ENCODE results near the gene PDCL2.

The PDCL2 gene

GRCh38 chr4:55545151-55545550 is 46.9 kb downstream of the PDCL2 start:
- no peak for TF ChIP-seq RARB (CRISPR knock-in tag; IDR thresholded peaks at IDR 0.05)
- no peak for ATAC-seq

GRCh38 chr4:55543858-55544257 is 48.2 kb downstream of the PDCL2 start:
- no peak for ATAC-seq
- TF ChIP-seq ARNTL (CRISPR knock-in tag; IDR thresholded peaks at IDR 0.05; ENCODE audit: borderline replicate concordance, low read depth) (no peak), TOX (CRISPR knock-in tag; IDR thresholded peaks at IDR 0.05; ENCODE audit: borderline replicate concordance) (no peak), CSDC2 (CRISPR knock-in tag; IDR thresholded peaks at IDR 0.05) (no peak), ISL1 (CRISPR knock-in tag; IDR thresholded peaks at IDR 0.05) (no peak), GLIS3 (CRISPR knock-in tag; IDR thresholded peaks at IDR 0.05) (no peak), PPARA (CRISPR knock-in tag; IDR thresholded peaks at IDR 0.05; ENCODE audit: borderline replicate concordance) (no peak), ZFP30 (CRISPR knock-in tag; IDR thresholded peaks at IDR 0.05) (no peak)

GRCh38 chr4:55540271-55540670 is 51.8 kb downstream of the PDCL2 start:
- ATAC-seq = no peak
- TF ChIP-seq ISL1 (CRISPR knock-in tag; IDR thresholded peaks at IDR 0.05) = no peak
- TF ChIP-seq PATZ1 (CRISPR knock-in tag; IDR thresholded peaks at IDR 0.05; ENCODE audit: borderline replicate concordance) = no peak
- no peak for TF ChIP-seq TSHZ2 (CRISPR knock-in tag; IDR thresholded peaks at IDR 0.05)
- no peak for TF ChIP-seq ZFP30 (CRISPR knock-in tag; IDR thresholded peaks at IDR 0.05)
- no peak for TF ChIP-seq BACH2 (CRISPR knock-in tag; IDR thresholded peaks at IDR 0.05; ENCODE audit: borderline replicate concordance)
- TF ChIP-seq ZNF8 (CRISPR knock-in tag; IDR thresholded peaks at IDR 0.05) = no peak
- no peak for TF ChIP-seq PPARA (CRISPR knock-in tag; IDR thresholded peaks at IDR 0.05; ENCODE audit: borderline replicate concordance)
- no peak for TF ChIP-seq SNAI2 (CRISPR knock-in tag; IDR thresholded peaks at IDR 0.05)
- TF ChIP-seq POU6F1 (CRISPR knock-in tag; IDR thresholded peaks at IDR 0.05; ENCODE audit: borderline replicate concordance, low read depth) = no peak
- TF ChIP-seq CREB5 (CRISPR knock-in tag; IDR thresholded peaks at IDR 0.05; ENCODE audit: low read depth) = no peak
- TF ChIP-seq OSR1 (CRISPR knock-in tag; IDR thresholded peaks at IDR 0.05) = no peak
- no peak for TF ChIP-seq RARB (CRISPR knock-in tag; IDR thresholded peaks at IDR 0.05)
- no peak for TF ChIP-seq CSDC2 (CRISPR knock-in tag; IDR thresholded peaks at IDR 0.05)
- TF ChIP-seq CSRNP3 (CRISPR knock-in tag; IDR thresholded peaks at IDR 0.05) = no peak
- TF ChIP-seq GLIS3 (CRISPR knock-in tag; IDR thresholded peaks at IDR 0.05) = no peak
- TF ChIP-seq ZNF565 (CRISPR knock-in tag; conservative IDR thresholded peaks at IDR 0.05; ENCODE audit: low read depth) = no peak
- TF ChIP-seq ZC3H10 (CRISPR knock-in tag; IDR thresholded peaks at IDR 0.05) = no peak
- TF ChIP-seq TOX (CRISPR knock-in tag; IDR thresholded peaks at IDR 0.05; ENCODE audit: borderline replicate concordance) = no peak

- ATAC-seq = peak; percentile 27; the same call in 1 of the 3 replicates
- TF ChIP-seq ZFP3 (CRISPR knock-in tag; IDR thresholded peaks at IDR 0.05) = no peak
- TF ChIP-seq ZFP30 (CRISPR knock-in tag; IDR thresholded peaks at IDR 0.05) = no peak
- TF ChIP-seq BACH2 (CRISPR knock-in tag; IDR thresholded peaks at IDR 0.05; ENCODE audit: borderline replicate concordance) = no peak
- no peak for TF ChIP-seq ZC3H10 (CRISPR knock-in tag; IDR thresholded peaks at IDR 0.05)
- no peak for TF ChIP-seq POU6F1 (CRISPR knock-in tag; IDR thresholded peaks at IDR 0.05; ENCODE audit: borderline replicate concordance, low read depth)
- TF ChIP-seq SNAI2 (CRISPR knock-in tag; IDR thresholded peaks at IDR 0.05) = no peak
- TF ChIP-seq ZNF8 (CRISPR knock-in tag; IDR thresholded peaks at IDR 0.05) = no peak
Measured at GRCh38 chr4:55539658-55540057, 52.4 kb downstream of the PDCL2 start.

All from SK-N-SH treated with all-trans-retinoic acid at 6 μM for 48 hours (cell line).